ENCODE results near the gene TBC1D22A.

The TBC1D22A gene

GRCh38 chr22:47148956-47149728, 386.7 kb downstream of the TBC1D22A start:
- no peak overlapping the region for H3K4me3 ChIP-seq (ENCODE audit: low read length)
- TF ChIP-seq ZNF274 (IDR thresholded peaks at IDR 0.05; ENCODE audit: low read depth, low read length) = no peak

DNA sequence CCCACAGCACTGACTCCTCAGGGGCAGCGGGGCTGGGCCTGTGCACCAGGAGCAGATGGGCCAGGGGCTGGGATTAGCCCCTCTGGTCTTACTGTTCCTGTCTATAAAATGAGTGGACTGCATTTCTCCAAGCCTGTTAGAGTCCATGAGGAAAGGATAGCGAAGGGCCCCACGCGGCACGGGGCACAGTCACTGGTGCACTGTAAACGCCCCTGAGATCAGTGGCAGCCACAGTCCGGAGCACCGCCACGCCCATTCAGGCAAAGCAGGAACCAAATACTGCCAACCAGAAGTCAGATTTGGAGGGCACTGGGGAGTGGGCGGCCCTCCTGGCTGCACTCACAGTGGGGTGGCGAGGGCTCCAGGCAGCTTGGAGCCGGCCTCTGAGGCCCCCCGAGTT, 387.5 kb downstream of the TBC1D22A start:
- no peak for TF ChIP-seq ZNF274 (IDR thresholded peaks at IDR 0.05; ENCODE audit: low read depth, low read length)
- H3K4me3 ChIP-seq (ENCODE audit: low read length) = no peak overlapping the region

DNA sequence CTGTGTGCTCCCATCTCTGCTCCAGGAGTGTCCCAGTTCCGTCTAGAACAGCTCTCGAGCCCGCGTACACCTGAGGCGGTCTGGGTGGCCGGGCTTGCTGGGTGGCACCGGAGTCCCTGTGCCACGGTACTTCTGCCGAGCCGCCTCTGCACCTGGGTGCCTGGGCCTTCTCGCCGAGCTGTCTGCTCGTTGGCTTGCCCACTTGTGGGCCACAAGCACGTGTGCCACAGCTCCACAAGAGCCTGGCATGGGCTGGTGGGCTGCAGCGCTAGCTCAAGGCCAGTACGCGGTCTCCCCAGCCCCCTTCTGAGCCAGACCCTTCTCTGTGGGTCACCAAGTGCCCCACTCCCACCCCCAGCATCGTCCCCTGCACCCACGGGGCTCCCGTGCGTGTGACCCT, 388.0 kb downstream of the TBC1D22A start:
- no peak overlapping the region for H3K4me3 ChIP-seq (ENCODE audit: low read length)
- no peak for TF ChIP-seq ZNF274 (IDR thresholded peaks at IDR 0.05; ENCODE audit: low read depth, low read length)

- TF ChIP-seq ZNF274 (IDR thresholded peaks at IDR 0.05; ENCODE audit: low read depth, low read length) = no peak
- H3K4me3 ChIP-seq (ENCODE audit: low read length) = no peak overlapping the region
These were observed 388.6 kb downstream of the TBC1D22A start for GRCh38 chr22:47151064-47151463.

DNA sequence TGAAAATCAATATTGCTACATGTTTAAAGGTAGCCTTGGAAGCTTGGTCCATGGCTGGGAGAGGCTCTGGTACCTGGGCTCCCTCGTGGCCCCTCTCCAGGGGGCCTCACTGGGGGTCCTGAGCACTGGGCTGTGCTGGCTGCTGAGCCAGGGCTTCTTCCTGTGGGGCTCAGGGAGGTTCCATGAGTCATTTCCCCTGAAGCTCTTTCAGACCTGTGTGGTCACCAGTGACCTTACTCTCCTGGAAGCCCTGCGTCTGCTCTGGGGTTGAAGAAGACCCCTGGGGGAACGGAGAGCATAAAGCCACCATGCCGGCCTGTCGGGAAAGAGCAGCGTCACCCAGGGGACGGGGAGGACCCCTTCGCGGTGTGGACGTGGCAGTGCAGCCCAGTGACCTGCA, 389.0 kb downstream of the TBC1D22A start:
- TF ChIP-seq ZNF274 (IDR thresholded peaks at IDR 0.05; ENCODE audit: low read depth, low read length) = no peak
- H3K4me3 ChIP-seq (ENCODE audit: low read length) = no peak overlapping the region

GRCh38 chr22:47152236-47152635, 389.8 kb downstream of the TBC1D22A start:
- H3K4me3 ChIP-seq (ENCODE audit: low read length) = no peak overlapping the region
- TF ChIP-seq ZNF274 (IDR thresholded peaks at IDR 0.05; ENCODE audit: low read depth, low read length) = no peak

DNA sequence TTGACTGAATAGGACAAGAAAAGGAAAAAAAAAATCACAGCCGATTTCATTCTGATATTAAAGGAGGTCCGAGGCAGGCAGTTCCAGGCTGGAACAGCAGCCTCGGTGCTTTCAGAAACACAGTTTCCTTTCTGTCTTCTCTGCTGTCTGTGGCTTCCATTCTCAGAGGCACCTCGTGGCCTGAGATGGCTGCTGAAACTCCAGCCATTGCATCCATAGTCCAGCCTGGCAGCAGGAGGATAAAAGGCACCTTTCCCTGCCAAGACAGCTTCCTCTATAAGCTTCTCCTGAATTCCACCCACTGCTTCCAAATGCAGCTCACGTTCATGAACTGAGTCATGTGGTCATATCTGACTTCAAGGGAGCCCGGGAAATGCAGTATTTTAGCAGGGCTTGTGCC, 390.5 kb downstream of the TBC1D22A start:
- TF ChIP-seq ZNF274 (IDR thresholded peaks at IDR 0.05; ENCODE audit: low read depth, low read length) = no peak
- H3K4me3 ChIP-seq (ENCODE audit: low read length) = no peak overlapping the region

GRCh38 chr22:47153854-47154525, 391.5 kb downstream of the TBC1D22A start:
- no peak overlapping the region for H3K4me3 ChIP-seq (ENCODE audit: low read length)
- no peak for TF ChIP-seq ZNF274 (IDR thresholded peaks at IDR 0.05; ENCODE audit: low read depth, low read length)

- no peak for TF ChIP-seq ZNF274 (IDR thresholded peaks at IDR 0.05; ENCODE audit: low read depth, low read length)
- H3K4me3 ChIP-seq (ENCODE audit: low read length) = no peak overlapping the region
These were observed 392.2 kb downstream of the TBC1D22A start for GRCh38 chr22:47154621-47155081.

DNA sequence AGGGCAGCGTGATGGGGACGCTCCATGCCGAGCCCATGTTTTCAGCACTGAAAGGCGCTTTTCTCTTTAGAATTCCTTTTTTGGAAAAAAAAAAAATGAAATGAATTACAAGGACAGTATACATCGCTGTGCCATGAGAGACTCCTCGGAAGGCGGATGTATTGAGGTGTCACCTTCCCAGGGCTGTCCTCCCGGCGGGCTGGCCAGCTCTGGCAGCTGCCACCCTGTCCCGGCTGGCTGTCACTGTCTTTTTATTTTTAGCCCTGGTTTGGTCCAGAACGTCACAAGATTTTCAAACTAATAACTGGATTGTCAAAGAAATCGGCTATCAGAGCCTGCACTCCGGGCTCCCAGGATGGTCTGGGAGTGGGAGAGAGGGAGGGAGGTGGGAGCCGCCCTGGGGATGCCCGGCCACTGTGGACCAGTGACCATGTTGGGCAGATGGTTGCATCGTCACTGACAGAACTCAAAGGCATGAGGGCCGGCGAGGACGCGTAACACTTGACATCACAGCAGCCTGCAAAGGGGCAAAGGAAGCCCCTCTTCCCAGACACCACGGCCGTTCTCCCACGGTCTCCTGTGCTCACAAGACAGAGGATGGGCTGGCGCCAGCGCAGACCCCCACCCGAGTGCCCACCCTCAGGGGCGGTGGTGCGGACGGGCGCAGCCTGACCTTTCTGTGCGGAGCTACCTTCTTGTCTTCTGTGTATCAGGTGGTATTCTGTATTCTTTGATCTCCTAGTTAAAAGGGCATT, 392.9 kb downstream of the TBC1D22A start:
- no peak for TF ChIP-seq ZNF274 (IDR thresholded peaks at IDR 0.05; ENCODE audit: low read depth, low read length)
- no peak overlapping the region for H3K4me3 ChIP-seq (ENCODE audit: low read length)

DNA sequence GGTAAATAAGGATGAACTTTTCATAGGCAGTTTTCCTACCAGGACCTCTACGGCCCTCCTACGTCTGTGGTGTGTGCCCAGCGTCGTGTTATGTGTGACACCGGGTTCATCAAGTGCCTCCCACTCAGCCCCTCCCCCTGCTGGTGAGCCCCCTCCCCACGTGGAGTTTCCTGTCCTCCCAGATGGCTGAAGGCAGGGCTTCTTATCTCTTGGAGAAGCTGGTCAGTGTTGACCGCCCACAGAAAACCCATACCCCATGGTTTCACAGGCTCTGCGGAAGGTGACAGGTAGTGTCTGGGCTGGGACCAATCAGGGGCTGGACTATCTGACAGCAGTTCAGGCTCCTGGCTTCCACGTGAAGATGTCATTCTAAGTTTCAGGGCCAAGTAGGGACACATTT, 393.5 kb downstream of the TBC1D22A start:
- TF ChIP-seq ZNF274 (IDR thresholded peaks at IDR 0.05; ENCODE audit: low read depth, low read length) = no peak
- H3K4me3 ChIP-seq (ENCODE audit: low read length) = no peak overlapping the region

DNA sequence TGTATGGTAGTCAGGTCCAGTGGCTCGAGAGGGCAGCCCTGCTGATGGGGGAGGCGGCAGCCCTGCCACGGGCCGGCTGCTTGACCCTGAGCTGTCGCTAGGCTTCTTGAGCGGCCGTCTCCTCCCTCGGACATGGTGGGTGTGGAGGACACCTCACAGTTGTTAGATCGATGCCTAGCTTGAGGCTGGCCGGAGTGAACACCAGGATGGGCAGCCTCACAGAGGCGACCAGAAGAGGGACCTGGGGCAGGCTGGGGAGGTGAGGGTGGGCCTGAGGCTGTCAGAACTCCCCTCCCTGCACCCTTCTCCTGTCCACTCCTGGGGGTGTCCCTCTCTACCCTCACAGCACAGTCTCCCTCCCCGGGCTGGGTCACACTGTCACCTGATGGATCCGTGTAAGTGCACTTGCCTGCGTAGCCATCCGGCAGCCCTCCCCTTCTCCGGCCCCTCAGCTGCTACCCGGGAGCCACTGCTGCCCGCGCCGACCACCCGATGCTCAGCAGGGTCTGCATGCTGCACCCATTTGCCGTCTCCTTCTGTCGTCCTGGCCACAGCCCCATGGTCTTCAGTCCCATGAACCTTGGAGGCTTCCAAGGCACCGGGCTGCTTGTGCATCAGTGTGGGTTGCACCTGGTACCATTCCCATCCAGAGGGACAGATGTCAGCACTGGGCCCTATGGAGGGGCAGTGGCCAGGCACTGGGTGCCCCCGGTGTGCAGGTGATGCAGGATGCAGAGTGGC, 394.1 kb downstream of the TBC1D22A start:
- no peak overlapping the region for H3K4me3 ChIP-seq (ENCODE audit: low read length)
- TF ChIP-seq ZNF274 (IDR thresholded peaks at IDR 0.05; ENCODE audit: low read depth, low read length) = no peak

DNA sequence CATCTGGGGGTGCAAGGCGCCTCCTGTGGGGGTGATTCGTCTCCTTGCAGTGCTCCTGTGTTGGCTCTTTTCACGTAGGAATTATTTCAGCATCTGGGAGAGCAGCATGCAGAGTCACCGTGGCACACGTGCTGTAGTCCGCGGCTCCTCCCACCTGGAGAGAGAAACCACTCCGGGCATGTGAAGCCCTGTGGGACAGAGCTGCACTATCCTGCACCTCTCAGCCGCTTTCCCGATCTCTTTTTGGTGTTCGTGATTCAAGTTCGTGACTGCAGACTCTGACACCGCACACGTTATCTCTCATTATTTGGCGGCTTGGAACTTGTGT, 394.6 kb downstream of the TBC1D22A start:
- TF ChIP-seq ZNF274 (IDR thresholded peaks at IDR 0.05; ENCODE audit: low read depth, low read length) = no peak
- H3K4me3 ChIP-seq (ENCODE audit: low read length) = no peak overlapping the region
